Kidney (tissue), 14 donors: ENCODE results near the gene PUS3. TPM values are rescaled to one million over a fixed set of nuclear protein-coding genes. Genes with fewer than 3 reads are reported as not detected.
"Not testable (repeated sequence)": the region's sequence is repeated elsewhere in the genome, so short reads cannot be mapped to it uniquely, and the experiment has no call there.

Experiments used
- DNase-seq, 5 donors: peaks; one replicate each; pipeline ENCODE4 v3.0.0-alpha.2; 2013 to 2020
- FAIRE-seq: peaks from 2 replicates; lab custom pipeline; 2012; peaks lifted over from hg19 to GRCh38; lab: Jason Lieb, UNC
- H3K27ac ChIP-seq, 2 donors: one replicate each; pipeline ENCODE4 v1.7.0; 2013; ENCODE audit warnings: low read depth in 2 of 2, low read length in 2 of 2, inconsistent platforms in 1 of 2
- H3K27me3 ChIP-seq: one replicate; pipeline ENCODE4 v1.7.1; 2013; ENCODE audit warnings: low read length, inconsistent platforms; ENCODE audit not compliant: control insufficient read depth, insufficient read depth
- H3K36me3 ChIP-seq, 3 donors: one replicate each; pipeline versions ENCODE4 v1.7.0 to v1.7.1; 2013; ENCODE audit warnings: low read length in 3 of 3, control low read depth in 1 of 3, inconsistent platforms in 1 of 3; ENCODE audit not compliant: insufficient read depth in 3 of 3, control insufficient read depth in 2 of 3
- H3K4me1 ChIP-seq, 3 donors: one replicate each; pipeline versions ENCODE4 v1.7.0 to v1.7.1; 2013; ENCODE audit warnings: low read length in 3 of 3, inconsistent platforms in 1 of 3, low read depth in 1 of 3; ENCODE audit not compliant: control insufficient read depth in 2 of 3, insufficient read depth in 2 of 3
- H3K4me3 ChIP-seq, 3 donors: one replicate each; pipeline versions ENCODE4 v1.7.0 to v1.8.1; 2013; ENCODE audit warnings: low read length in 3 of 3, control low read depth in 1 of 3, inconsistent platforms in 1 of 3
- H3K9ac ChIP-seq, 3 donors: one replicate each; pipeline versions ENCODE4 v1.7.0 to v1.7.1; 2013; ENCODE audit warnings: low read length in 3 of 3, control low read depth in 1 of 3, inconsistent platforms in 1 of 3
- H3K9me3 ChIP-seq, 3 donors: one replicate each; pipeline versions ENCODE4 v1.7.0 to v1.7.1; 2013; ENCODE audit warnings: low read length in 3 of 3, control low read depth in 1 of 3, inconsistent platforms in 1 of 3; ENCODE audit not compliant: control insufficient read depth in 2 of 3, insufficient read depth in 1 of 3
- intact Hi-C: fragments of 100-400 bp; cut with DNase I; formaldehyde crosslinking; loops from one replicate; pipeline ENCODE4 v1.11.1; 2022
- polyA plus RNA-seq: library from polyadenylated mRNA; stranded (reverse); fragments of 350-450 nt; fragmentation: Illumina TruSeq; extraction: RNeasy Lipid Tissue Mini Kit (QIAGEN cat#74804); gene quantifications from one replicate; pipeline ENCODE4 v1.2.3, GENCODE V29; 2014; ENCODE audit warnings: low read depth, low replicate concordance; ENCODE audit not compliant: insufficient read depth
- total RNA-seq: library from RNA; stranded (reverse); fragmentation: NEBNext Ultra II Directional; extraction: Animal tissue kit (Norgen Biotek cat#: 25700); gene quantifications from one replicate; pipeline ENCODE4 v1.2.1, GENCODE V29; 2021
- TF ChIP-seq, protein P1 (sequence below): IDR thresholded peaks from 3 replicates; pipeline ENCODE4 v1.5.1; 2012; ENCODE audit warnings: mild to moderate bottlenecking, moderate library complexity, borderline replicate concordance; ENCODE audit not compliant: insufficient read depth; ENCODE audit errors: extremely low read depth
- donor health status: control.
- donor health status: control.
- donor health status: control.
- donor health status: control.
- donor health status: control.
- donor health status: DM: yes; HTN: yes; CAD: no.
- donor health status: Normal renal cell carcinoma (clear cell type).

PUS3 gene
- total and polyA plus RNA-seq, 2 donors from 2014 or later = 9.4 to 9.9 TPM

GRCh38 chr11:125916683-125917347, 13.8 kb upstream of the PUS3 start:
- H3K4me1 ChIP-seq = no peaks in the 10 kb centered on the region
- intact Hi-C loops = no loop called here
- FAIRE-seq = no peak
- H3K36me3 ChIP-seq = no peaks in the 10 kb centered on the region
- no peak overlapping the region for H3K27ac ChIP-seq
- no peaks in the 10 kb centered on the region for H3K9me3 ChIP-seq
- no peak overlapping the region for H3K9ac ChIP-seq
- H3K4me3 ChIP-seq = no peak overlapping the region
- H3K27me3 ChIP-seq = no peaks in the 10 kb centered on the region
- TF ChIP-seq, protein P1, sequence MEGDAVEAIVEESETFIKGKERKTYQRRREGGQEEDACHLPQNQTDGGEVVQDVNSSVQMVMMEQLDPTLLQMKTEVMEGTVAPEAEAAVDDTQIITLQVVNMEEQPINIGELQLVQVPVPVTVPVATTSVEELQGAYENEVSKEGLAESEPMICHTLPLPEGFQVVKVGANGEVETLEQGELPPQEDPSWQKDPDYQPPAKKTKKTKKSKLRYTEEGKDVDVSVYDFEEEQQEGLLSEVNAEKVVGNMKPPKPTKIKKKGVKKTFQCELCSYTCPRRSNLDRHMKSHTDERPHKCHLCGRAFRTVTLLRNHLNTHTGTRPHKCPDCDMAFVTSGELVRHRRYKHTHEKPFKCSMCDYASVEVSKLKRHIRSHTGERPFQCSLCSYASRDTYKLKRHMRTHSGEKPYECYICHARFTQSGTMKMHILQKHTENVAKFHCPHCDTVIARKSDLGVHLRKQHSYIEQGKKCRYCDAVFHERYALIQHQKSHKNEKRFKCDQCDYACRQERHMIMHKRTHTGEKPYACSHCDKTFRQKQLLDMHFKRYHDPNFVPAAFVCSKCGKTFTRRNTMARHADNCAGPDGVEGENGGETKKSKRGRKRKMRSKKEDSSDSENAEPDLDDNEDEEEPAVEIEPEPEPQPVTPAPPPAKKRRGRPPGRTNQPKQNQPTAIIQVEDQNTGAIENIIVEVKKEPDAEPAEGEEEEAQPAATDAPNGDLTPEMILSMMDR = no peak
- peak in 2 of 5 donors; percentile 37 to 42 for DNase-seq

- H3K4me1 ChIP-seq, H3K27me3 ChIP-seq, H3K4me3 ChIP-seq, FAIRE-seq, intact Hi-C loops, H3K27ac ChIP-seq, H3K9ac ChIP-seq, DNase-seq, H3K9me3 ChIP-seq, H3K36me3 ChIP-seq: not testable (repeated sequence)
Observed at GRCh38 chr11:125914601-125915000, 11.6 kb upstream of the PUS3 start.

- H3K4me3 ChIP-seq = no peak overlapping the region
- FAIRE-seq = no peak
- no peaks in the 10 kb centered on the region for H3K4me1 ChIP-seq
- no peaks in the 10 kb centered on the region for H3K36me3 ChIP-seq
- H3K9ac ChIP-seq = no peak overlapping the region
- H3K27ac ChIP-seq = no peak overlapping the region
- TF ChIP-seq, protein P1 = no peak
- intact Hi-C loops = no loop called here
- H3K27me3 ChIP-seq = no peaks in the 10 kb centered on the region
- no peak for DNase-seq
- no peaks in the 10 kb centered on the region for H3K9me3 ChIP-seq
Observed at GRCh38 chr11:125910226-125910849, 7.3 kb upstream of the PUS3 start.

DNA sequence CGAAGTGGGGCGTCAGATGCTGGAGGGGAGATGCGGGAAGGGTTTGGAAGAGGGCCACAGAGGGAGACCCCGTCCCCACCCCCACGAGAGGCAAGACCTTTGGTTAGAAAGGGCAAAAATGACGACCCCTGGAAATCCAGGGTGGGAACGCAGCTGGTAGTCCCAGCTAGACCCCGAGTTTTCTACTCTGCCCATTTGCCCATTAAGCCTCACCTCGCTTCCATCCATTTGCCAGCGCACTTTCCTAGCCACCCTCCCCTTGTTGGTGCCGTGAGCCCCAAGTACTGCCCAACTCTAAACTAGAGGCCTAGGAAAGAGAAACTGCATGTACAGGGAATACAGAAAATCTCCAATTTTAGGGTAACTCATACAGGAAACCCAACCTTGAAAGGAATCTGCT, 1.7 kb upstream of the PUS3 start:
- peaks cover 2 to 6% (median 4%) of the 10 kb centered on the region in 3 donors for H3K4me1 ChIP-seq
- H3K9me3 ChIP-seq = no peaks in the 10 kb centered on the region
- H3K36me3 ChIP-seq = no peaks in the 10 kb centered on the region
- H3K4me3 ChIP-seq = peak overlapping the region in 1 of 3 donors; percentile 94
- H3K27ac ChIP-seq = no peak overlapping the region
- DNase-seq = no peak
- no peak for FAIRE-seq
- intact Hi-C loops = no loop called here
- TF ChIP-seq, protein P1 = no peak
- no peak overlapping the region for H3K9ac ChIP-seq
- H3K27me3 ChIP-seq = no peaks in the 10 kb centered on the region
